AG04450 (cell line): ENCODE results near the gene PITX2. TPM values are rescaled to one million over a fixed set of nuclear protein-coding genes. Genes with fewer than 3 reads are reported as not detected.
"Not testable (repeated sequence)": the region's sequence is repeated elsewhere in the genome, so short reads cannot be mapped to it uniquely, and the experiment has no call there.

Source experiments
- CTCF ChIA-PET: fragments of 300-600, 350-600 bp; formaldehyde crosslinking; extraction: SDS; loops from one replicate; lab custom pipeline; 2022; ENCODE audit warnings: antibody characterized with exemption, inconsistent platforms; lab: Charles Lee
- POLR2A ChIA-PET: fragments of 350-600 bp; formaldehyde crosslinking; extraction: SDS; loops from one replicate; lab custom pipeline; 2021; ENCODE audit warnings: antibody characterized with exemption, inconsistent platforms; lab: Yijun Ruan, JAX
- DNase-seq: peaks from one replicate; pipeline ENCODE4 v3.0.0-alpha.2; 2011; ENCODE audit warnings: low read depth, low spot score
- H3K27ac ChIP-seq: one replicate; pipeline ENCODE4 v1.5.1; 2012; ENCODE audit warnings: low read depth, low read length, control low read depth
- H3K27me3 ChIP-seq: one replicate; pipeline ENCODE4 v1.6.0; 2012; ENCODE audit warnings: low read length; ENCODE audit not compliant: control insufficient read depth, insufficient read depth
- H3K4me3 ChIP-seq: 2 replicates; pipeline ENCODE4 v1.5.1; 2011; ENCODE audit warnings: mild to moderate bottlenecking, low read depth, low read length, control low read depth
- H3K9me3 ChIP-seq: 2 replicates; pipeline ENCODE4 v1.5.1; 2012; ENCODE audit warnings: low read length; ENCODE audit not compliant: control insufficient read depth, insufficient read depth
- polyA plus RNA-seq: library from polyadenylated mRNA; depleted of rRNA; stranded (reverse); fragments of >200 nt; gene quantifications from 2 replicates; pipeline ENCODE4 v1.2.3, GENCODE V29; 2011; rRNA removed
- TF ChIP-seq, protein P1 (sequence below): IDR thresholded peaks from 2 replicates; pipeline ENCODE4 v1.5.1; 2011; ENCODE audit warnings: low read depth, low read length, control low read depth, inconsistent platforms

PITX2 gene
- polyA plus RNA-seq, 1 experiment: 0.07 TPM

DNA sequence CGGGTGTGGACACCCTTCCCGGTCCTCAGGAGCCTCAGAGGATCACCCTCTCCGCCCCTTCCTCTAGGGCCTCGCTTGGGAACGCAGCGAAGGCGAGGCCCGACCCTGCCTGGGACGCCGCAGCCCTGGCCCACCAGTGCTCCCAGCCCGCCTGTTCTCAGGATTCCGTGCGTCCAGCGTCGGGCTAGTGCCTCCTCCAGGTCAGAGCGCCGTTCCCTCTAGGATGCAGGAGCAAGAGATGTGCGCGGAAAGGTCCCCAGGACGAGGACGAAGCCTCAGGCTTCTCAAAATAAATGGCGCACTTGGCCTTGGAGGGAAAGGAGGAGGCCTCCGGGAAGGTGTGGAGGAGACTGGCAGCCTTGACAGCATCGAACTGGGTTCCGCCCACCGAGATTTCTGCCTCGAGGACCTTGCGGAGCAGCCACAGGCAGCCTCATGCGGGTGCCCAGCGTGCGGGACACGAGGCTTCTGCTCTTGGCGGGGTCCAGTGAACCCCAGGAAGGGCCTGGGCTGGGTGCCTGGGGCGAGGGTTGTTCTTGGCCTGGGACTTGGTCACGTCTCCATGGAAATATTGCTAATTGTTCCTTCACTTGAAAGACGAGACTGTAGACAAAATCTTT, 35.1 kb downstream of the PITX2 start:
- POLR2A ChIA-PET: no interaction called here
- no peak for DNase-seq
- no peaks in the 10 kb centered on the region for H3K9me3 ChIP-seq
- TF ChIP-seq, protein P1, sequence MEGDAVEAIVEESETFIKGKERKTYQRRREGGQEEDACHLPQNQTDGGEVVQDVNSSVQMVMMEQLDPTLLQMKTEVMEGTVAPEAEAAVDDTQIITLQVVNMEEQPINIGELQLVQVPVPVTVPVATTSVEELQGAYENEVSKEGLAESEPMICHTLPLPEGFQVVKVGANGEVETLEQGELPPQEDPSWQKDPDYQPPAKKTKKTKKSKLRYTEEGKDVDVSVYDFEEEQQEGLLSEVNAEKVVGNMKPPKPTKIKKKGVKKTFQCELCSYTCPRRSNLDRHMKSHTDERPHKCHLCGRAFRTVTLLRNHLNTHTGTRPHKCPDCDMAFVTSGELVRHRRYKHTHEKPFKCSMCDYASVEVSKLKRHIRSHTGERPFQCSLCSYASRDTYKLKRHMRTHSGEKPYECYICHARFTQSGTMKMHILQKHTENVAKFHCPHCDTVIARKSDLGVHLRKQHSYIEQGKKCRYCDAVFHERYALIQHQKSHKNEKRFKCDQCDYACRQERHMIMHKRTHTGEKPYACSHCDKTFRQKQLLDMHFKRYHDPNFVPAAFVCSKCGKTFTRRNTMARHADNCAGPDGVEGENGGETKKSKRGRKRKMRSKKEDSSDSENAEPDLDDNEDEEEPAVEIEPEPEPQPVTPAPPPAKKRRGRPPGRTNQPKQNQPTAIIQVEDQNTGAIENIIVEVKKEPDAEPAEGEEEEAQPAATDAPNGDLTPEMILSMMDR: no peak
- CTCF ChIA-PET: no interaction called here
- H3K4me3 ChIP-seq: no peak overlapping the region
- H3K27ac ChIP-seq: no peak overlapping the region
- H3K27me3 ChIP-seq: no peaks in the 10 kb centered on the region

GRCh38 chr4:110586131-110586850, 36.6 kb downstream of the PITX2 start:
- peak; percentile 2 for DNase-seq
- no peak overlapping the region for H3K27ac ChIP-seq
- H3K4me3 ChIP-seq: no peak overlapping the region
- TF ChIP-seq, protein P1: peak; percentile 73
- ChIA-PET CTCF (interaction anchor here (0.6 to 2.9 kb wide), 10 partner anchors 8 to 608 kb away, joined by 3 to 9 read pairs (median 5); no protein-coding TSS in a partner anchor), POLR2A (no interaction called here)
- no peaks in the 10 kb centered on the region for H3K27me3 ChIP-seq
- no peaks in the 10 kb centered on the region for H3K9me3 ChIP-seq

DNA sequence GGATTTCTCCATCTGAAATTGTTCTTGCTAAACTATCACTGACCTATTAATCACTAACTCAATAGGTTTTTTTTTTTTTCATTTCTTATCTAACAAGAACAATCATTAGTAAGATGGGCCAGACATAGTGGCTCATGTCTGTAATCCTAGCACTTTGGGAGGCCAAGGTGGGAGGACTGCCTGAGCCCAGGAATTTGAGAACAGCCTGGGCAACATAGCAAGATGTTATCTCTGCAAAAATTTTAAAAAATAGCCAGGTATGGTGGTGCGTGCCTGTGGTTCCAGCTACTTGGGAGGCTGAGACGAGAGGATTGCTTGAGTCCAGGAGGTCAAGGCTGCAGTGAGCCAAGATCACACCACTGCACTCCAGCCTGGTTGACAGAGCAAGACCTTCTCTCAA, 46.2 kb downstream of the PITX2 start:
- CTCF ChIA-PET, H3K9me3 ChIP-seq, H3K27me3 ChIP-seq, H3K4me3 ChIP-seq, POLR2A ChIA-PET, DNase-seq, H3K27ac ChIP-seq: not testable (repeated sequence)

Other genes with a start within 250 kb of the PITX2 start
- gene ENPEP, start 146.9 kb downstream of the PITX2 start, polyA plus RNA-seq: 0.14 and 0.33 TPM in 2 replicates